GDM1 (cell line): ENCODE results near the gene SLC38A2.
A peak's percentile ranks its signal among the peaks of the same experiment; 100 is the strongest.
"Not testable (repeated sequence)": the region's sequence is repeated elsewhere in the genome, so short reads cannot be mapped to it uniquely, and the experiment has no call there.

ENCODE experiments used
- DNase-seq: peaks from one replicate; lab custom pipeline; 2025; lab: John Stamatoyannopoulos, UW

SLC38A2 gene

GRCh38 chr12:46372544-46373300 is at the start of gene SLC38A2:
Gene SLC38A2 (minus strand): TSS chr12:46372773. CDS start chr12:46371293, 1,480 bp downstream.
- peak; percentile 86 for DNase-seq

- DNase-seq = no peak
Measured at GRCh38 chr12:46419675-46420074, 47.1 kb upstream of the SLC38A2 start.

GRCh38 chr12:46415552-46415951 is 43.0 kb upstream of the SLC38A2 start:
- DNase-seq = no peak

GRCh38 chr12:46414591-46415268 is 42.2 kb upstream of the SLC38A2 start:
- DNase-seq = no peak

- DNase-seq = no peak
Measured at GRCh38 chr12:46413368-46413767, 40.8 kb upstream of the SLC38A2 start.

- DNase-seq = no peak
Measured at GRCh38 chr12:46412857-46413256, 40.3 kb upstream of the SLC38A2 start.

- no peak for DNase-seq
Measured at GRCh38 chr12:46410495-46410894, 37.9 kb upstream of the SLC38A2 start.

DNA sequence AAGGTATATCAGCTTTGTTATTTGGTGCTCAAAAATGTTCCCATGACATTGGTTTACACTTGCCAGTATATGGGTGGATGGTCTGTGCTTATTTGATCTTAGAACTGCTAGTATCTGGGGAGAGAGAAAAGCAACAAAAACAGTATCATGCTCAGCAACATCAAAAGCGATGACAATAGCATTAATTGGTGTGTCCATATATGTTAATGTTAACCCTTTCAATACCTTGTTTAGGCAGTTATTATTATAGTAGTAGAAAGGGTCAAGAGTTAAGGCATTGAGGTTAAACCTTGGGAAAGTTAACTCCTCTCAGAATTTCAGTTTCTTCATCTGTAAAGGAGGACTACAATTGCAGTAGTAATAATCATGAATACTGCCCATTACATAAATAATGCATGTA is 37.4 kb upstream of the SLC38A2 start:
- no peak for DNase-seq

GRCh38 chr12:46409342-46409741 is 36.8 kb upstream of the SLC38A2 start:
- no peak for DNase-seq

DNA sequence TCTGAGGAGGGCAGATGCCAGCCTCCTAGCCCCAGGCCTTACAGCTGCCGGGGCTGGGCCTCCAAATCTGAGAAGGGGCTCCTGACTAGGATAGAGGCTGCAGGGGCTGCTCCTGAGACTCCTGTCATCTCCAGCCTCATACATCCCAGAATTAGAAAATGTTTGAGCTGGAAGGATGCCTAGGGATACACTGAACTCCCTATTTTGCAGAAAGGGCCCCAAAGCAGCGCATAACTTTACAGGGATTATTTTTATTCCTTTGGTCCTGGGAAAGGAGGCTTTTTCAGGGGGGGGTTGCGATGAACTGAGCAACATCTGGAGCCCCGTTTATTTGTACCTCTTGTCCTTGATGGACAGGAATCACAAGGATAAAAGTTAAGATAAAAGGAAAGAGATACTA is 35.9 kb upstream of the SLC38A2 start:
- no peak for DNase-seq

DNA sequence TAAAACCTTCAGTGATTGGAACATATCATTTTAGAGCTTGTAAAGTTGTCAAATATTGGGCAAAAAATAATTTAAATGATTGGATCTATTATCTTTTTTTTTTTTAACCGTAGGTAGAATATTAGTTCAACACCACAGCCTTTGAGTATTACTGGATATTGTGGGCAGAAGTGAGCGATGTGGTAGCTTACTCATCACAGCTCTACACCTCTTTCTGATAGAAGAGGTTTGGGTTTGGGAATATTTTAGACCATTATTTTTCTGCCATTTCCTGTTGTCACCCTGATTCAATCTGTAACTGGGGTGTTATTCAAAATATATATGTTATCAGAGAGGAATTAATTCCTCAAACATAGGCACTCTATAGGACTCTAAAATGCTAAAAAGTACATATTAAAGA is 34.8 kb upstream of the SLC38A2 start:
- DNase-seq = no peak

DNA sequence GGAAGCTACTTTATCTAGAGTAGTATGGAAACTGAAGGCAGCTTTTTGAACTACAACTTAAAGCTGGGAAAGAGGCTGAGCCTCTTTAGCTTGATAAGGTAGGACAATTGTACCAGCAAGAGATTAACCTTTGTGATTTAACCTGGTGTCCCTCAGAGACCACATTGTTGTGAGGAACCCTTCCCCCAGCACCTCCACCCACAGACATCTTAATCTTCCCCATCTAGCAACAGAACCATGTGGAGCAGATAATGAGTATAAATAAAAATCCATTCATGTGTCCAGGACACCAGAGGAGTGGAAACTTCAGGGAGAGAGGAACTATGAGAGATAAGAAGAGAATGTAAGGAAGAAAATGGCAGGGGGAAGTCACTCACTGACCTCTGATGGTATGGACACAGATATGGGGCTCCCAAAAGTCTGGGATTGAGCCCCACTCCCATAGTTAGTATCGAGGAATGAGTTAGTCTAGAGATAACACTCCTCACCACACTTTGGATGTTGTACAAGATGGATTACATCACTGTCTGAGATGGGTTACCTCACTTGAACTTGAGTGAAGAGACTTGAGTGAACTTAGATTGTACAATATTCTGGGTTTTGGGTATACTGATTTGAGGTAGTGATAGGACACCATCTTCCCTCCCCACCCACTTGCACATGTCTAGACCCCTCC is 33.9 kb upstream of the SLC38A2 start:
- no peak for DNase-seq

DNA sequence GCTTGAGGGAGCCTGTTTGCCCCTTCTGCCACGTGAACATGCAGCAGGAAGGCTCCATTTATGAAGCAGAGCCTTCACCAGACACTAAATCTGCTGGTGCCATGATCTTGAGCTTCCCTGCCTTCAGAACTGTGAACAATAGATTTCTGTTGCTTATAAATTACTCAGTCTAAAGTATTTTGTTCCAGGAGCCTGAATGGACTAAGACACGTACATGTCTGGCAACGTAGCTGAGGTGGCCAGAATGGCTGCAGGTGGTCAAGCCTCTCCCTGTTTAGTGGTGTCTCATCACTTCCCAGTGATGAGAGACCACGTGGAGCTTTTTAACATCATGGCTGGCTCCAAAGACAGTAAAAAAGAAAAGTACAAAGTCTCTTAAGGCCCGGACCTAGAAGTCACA is 32.2 kb upstream of the SLC38A2 start:
- DNase-seq = no peak

GRCh38 chr12:46404225-46404631 is 31.7 kb upstream of the SLC38A2 start:
- DNase-seq = no peak

GRCh38 chr12:46403719-46404070 is 31.1 kb upstream of the SLC38A2 start:
- DNase-seq = no peak

- no peak for DNase-seq
Measured at GRCh38 chr12:46402941-46403718, 30.6 kb upstream of the SLC38A2 start.

DNA sequence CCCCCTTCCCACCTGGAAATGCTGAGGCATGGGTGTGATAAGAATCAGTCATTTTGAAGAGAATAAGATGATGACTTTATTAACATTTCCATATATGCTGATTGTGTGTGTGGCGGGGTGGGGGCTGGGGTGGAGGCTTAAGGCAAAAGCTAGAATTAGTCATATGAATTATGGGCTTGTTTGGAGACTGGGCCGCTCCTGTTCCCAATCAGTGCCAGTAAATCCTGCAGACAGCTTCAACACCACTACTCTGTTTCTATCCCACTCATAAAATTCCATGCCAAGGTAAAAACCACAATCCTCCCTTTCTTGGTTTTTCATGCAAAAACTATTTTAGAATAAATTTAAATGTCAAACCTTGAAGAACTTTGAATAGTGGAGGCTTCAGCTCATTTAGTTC is 29.9 kb upstream of the SLC38A2 start:
- no peak for DNase-seq

- no peak for DNase-seq
Measured at GRCh38 chr12:46401662-46402061, 29.1 kb upstream of the SLC38A2 start.

GRCh38 chr12:46400406-46400805 is 27.8 kb upstream of the SLC38A2 start:
- no peak for DNase-seq

DNA sequence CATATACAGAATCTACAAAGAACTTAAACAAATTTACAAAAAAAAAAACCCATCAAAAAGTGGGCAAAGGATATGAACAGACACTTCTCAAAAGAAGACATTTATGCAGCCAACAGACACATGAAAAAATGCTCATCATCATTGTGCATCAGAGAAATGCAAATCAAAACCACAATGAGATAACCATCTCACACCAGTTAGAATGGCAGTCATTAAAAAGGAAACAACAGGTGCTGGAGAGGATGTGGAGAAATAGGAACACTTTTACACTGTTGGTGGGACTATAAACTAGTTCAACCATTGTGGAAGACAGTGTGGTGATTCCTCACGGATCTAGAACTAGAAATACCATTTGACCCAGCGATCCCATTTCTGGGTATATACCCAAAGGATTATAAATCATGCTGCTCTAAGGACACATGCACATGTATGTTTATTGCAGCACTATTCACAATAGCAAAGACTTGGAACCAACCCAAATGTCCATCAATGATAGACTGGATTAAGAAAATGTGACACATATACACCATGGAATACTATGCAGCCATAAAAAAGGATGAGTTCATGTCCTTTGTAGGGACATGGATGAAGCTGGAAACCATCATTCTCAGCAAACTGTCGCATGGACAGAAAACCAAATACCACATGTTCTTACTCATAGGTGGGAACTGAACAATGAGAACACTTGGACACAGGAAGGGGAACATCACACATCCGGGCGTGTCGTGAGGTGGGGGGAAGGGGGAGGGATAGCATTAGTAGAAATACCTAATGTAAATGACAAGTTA is 27.1 kb upstream of the SLC38A2 start:
- not testable (repeated sequence) for DNase-seq

- DNase-seq = no peak
Measured at GRCh38 chr12:46396826-46397225, 24.3 kb upstream of the SLC38A2 start.

DNA sequence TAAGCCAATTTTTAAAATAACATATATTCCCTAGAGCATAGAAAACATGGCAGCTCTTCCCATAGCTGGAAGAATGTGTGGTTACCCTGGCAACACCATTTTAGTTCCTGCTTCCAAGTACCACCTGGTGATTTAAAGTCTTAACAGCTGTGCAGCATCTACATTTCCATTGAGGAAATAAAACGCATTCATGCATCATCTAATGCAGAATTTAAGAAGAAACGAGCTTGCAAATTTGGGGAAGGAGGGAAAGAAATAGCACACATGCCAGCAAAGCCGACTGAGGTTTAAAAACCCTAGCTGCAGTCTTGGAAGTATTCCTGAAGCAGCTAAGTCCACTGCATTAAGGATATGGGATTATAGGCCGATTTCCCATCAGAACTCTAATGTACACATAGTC is 22.8 kb upstream of the SLC38A2 start:
- DNase-seq = no peak
